ENCODE data around the gene RPS21.
"Not testable (repeated sequence)": the region's sequence is repeated elsewhere in the genome, so short reads cannot be mapped to it uniquely, and the experiment has no call there.

The RPS21 gene

DNA sequence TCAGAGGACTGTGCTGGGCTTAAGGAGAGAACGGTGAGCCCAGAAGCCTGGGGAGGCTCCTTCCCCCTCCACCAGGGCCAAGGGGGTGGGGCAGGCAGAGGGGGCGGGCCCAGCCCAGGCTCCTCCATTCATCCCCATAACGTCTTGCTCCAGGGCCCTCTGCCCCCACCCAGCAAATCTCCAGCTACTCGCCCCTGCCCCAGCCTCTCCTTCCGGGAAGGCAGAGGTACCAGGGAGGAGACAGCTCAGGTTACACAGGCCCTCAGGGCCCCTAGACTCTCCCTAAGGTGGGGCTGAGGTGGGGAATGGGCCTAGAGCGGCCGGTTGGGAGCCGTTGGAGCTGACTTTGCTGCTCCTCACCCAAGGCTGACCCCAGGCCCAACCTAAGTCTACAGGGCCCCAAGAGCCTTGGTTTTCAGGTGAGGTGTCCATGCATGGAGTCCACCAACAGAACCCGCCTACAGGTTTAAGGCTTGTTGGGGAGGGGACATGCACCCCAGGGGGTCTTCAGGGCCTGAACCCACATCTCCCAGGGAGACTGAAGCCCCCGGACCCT, 21.0 kb upstream of the RPS21 start:
- no peak for DNase-seq (ENCODE audit: low spot score)

DNA sequence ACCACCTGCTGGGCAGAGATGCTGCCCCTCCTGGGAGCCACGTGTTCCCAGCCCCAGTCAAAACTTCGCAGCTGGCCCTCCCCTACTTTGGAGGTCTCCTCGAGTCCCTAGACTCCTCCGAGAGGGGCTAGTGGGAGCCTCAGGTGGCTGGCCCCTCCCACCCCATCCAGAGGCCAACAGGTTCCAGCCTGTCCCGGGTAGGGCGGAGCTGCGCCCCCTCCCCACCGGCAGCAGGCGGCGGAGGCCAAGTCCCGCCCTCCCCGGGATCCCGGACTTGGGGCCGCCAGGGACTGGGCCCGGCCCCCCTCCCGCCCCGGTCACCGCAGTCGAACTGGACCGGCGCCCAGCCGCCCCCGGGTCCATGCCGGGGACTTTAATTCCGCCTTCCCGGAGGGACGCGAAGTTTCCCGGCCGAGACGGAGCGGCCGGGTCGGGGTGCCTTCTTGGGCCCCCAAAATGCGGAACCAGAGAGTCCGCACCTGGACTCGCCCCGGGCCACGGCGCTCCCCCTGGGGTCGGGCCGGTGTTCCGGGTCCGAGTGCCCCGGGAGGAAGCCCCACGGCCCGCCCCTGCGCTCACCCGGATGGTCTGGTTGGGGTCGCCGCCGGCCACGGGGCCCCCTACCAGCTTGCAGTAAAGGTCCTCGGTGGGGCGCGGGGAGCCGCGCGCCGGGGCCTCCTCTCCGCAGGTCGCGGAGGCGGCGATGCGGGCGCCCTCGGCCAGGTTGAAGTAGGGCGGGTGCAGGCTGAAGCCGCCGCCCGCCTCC, 20.4 kb upstream of the RPS21 start:
- DNase-seq (ENCODE audit: low spot score), result no peak

DNA sequence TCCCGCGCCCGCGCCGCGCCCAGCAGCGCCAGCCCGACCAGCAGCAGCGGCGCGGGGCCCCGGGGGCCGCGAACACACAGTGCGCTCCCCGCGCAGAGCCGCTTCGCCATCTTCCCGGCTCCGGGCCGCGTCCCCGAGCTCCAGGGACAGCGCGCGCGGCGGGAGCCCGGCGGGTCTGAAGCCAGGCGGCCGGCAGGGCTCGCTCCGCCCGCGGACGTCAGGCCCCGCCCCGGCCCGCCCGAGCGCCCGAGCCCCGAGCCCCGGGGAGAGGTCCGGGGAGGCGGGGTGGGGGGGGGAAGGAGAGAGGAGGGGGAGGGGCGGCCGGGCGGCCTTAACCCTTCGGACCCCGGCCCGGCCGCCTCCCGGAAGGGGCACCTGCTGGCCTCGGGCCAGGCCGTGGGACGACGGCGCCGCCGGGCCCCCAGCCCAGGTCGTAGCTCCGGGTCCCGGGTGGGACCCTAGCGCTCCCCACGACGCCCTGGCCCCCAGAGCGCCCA, 19.7 kb upstream of the RPS21 start, which contains the start of gene LAMA5:
Gene LAMA5, minus strand, starts transcription at position 177 of the 497 bp plus-strand sequence. Its CDS starts 67 bp downstream, at position 110.
- DNase-seq (ENCODE audit: low spot score), result no peak

DNA sequence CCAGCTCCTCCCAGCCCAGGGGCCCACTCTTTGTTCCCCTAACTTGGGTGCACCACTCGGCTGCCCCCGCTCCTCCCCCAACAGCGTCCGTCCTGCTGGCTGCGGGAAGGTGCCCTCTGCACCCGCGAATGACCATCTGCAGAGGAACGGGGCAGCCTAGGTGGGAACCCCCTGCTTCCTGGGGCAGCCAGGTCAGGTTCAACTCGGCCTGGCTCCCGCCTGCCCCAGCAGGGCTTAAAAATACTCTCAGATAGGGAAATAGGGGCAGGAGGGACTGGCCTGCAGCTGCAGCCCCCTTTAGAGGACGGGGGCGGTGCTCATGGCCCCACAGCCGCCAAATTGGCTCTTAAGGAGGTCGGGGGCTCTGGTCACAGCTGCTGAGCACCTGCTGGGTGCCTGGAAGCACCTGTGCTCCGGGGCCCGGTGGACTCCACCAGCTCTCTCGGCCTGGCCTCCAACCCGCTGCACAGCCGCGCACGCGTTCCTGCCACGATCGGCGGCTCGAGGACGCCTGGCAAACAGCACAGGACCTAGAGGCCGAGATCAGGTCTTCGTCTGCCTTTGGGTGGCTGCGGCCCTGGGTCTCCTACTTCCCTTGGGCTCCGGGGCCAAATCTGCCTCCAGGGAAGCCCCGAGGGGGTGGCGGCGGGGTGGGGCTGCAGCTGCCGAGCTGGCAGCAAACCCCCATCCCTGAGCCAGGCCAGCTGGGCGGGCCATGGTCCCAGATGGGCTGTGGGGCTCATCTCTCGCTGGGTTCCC, 19.1 kb upstream of the RPS21 start:
- DNase-seq (ENCODE audit: low spot score), result no peak

DNA sequence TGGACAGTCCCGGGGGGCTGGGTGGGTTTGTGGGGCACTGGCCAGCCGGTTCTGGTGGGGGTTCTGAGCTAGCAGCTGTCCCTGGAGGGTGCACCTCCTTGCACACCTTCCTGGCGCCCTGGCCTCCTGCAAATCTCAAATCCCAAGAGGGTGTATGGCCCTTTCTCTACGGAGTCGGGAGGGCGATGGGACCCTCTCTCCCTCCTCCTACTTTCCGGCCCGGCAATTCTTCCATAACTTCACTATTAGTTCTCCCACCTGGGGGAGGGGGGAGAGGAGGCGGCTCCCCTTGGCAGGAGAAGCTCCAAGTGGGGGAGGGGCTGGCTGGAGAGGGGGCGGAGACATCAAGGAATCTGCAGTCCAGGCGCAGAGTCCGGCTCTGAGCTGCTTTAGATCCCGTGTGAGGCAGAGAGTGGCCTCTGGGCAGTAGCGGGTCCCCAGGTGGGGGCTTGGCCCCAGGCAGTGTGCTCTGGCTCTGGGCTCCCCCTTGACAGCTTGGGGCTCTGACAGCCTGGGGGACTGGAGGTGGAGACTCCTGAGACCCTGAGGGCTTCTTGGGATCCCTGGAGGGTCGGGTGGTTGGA, 18.4 kb upstream of the RPS21 start:
- DNase-seq (ENCODE audit: low spot score), result no peak

DNA sequence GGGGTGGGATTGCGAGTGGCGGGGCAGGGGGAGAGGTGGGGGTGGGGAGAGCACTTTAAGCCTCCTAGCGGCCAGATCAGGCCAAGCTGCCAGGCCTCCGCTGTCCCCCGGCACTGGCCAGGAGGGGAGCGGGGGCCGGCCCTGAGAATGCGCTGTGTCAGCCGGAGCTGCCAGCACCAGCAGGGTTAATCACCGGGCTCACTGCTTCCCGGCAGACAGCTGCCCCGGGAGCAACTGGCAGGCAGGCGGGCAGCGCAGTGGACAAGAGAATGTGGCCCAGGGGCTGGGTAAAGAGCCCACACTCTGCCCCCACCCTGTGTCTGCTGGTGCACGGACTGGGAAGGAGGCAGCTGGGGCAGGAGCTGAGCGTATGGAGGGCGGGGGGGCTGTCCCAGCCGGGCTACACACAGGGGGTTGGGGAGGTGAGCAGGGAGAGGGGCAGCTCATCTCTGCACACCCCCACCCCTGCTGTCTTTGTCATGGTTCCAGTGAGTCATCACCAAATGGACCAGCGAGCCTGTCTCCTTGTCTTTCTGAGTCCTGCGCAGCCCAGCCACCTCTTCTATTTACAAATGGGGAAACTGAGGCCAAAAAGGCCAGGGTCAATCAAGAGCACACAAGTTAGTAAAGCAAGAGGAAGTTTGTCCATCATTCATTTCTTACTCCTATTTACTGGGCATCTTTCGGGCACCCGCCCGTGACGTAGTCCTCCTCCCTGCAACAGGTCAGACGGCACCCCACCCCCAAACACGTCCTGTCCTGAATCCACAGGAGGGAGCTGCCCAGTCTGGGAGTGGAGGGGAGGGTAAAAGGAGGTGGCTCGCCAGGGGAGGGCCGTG, 17.7 kb upstream of the RPS21 start:
- no peak for DNase-seq (ENCODE audit: low spot score)

DNA sequence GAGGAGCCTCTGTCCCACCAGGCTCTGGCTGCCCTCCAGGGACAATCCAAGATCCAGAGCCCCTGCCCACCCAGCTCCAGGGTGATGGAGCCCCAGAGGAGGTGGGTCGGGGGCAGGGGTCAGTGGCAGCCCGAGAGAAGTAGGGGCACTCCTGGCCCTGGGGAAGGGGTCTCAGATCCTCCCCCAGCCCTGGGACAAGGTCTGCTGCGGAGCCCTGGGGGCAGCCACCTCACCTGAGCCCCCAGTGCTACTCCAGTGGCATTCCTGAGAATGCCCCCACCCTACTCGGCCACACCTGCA, 17.1 kb upstream of the RPS21 start:
- no peak for DNase-seq (ENCODE audit: low spot score)

DNA sequence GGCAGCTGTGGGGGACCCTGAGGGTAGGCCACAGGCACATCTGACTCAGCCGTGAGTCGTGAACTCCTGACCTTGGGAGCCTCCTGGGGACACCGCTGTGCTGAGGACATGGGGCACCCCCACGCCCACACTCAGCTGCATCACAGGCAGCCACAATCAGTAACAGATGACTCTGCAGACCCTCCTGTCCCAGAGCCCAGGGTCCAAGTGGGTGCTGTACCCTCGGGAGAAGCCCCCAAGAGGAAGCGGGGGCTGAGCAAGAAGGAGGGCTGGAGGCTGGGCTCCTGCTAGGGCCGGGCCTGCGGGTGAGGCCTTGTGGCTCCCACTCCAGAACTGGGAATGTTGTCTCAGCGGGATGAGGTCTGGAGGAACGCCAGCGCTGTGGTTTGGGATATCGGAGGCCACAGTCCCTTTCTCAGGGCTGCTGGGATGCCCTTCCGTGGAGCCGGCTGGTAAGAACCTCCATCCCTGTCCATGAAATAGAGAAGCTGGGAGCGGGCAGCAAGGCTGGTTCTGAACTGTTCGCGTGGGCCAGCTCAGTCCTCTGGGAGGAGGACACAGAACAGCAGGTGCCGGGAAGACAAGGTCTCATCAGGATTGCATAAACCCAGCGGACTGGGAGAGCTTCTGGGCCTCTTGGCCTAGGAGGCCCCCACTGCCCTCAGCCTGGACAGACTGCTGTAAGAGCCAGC, 16.6 kb upstream of the RPS21 start:
- DNase-seq (ENCODE audit: low spot score), result no peak

DNA sequence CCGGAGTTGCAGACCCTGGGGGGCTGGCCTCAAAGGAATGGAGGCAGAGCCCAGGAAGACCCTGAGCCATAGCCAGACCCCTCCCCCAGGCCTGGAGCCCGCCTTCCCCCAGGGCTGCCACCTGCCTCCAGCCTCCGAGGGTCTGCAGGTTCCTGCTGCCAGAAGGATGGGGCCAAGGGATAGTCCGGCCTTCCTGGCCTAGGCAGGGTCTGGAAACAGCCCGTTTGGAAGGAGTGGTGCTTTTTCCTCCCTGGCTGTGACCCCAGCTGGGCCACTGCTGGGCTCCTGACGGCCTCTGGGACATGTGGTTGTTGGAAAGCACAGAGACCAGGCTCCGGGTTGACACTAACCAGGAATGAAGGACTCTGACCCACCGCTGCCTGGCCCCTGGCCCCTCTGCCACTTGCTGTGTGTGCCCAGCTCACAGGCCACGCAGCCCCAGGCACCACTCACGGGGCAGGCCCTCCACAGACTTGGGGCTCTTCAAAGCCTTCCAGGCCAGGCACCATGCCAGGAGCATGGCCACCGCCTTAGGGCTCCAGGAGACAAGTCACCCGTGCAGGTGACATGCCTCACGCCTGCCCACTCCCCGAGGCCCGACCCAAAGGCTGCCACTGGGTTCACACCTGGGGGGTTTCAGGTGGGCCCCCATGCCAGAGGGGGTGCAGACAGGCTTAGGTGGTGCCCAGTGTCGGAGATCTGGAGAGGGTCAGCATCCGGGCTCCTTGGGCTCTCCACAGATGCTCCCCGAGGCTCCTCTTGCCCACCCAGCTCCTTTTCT, 15.9 kb upstream of the RPS21 start:
- DNase-seq (ENCODE audit: low spot score), result no peak

DNA sequence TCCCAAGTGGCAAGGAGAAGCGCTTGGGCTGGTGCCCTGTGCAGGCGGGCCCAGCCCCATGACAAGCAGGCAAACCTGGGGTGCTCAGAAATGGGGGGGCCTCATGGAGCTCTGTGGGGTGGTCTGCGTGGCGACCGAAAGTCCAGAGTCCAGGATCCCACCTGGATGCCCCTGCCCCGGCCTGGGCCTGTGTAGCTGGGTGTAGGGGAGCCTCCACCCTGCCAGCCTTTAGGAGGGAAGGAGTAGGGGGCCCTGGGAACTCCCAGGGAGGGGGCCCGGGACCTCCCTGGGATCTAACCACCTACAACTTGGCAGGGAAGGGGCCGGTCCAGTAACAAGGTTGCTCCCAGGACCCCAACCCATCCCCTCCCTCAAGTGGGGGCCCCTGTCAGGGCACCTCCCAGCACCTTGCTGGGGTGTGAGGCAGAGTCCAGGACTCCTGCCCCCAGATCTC, 15.3 kb upstream of the RPS21 start:
- DNase-seq (ENCODE audit: low spot score), result no peak

DNA sequence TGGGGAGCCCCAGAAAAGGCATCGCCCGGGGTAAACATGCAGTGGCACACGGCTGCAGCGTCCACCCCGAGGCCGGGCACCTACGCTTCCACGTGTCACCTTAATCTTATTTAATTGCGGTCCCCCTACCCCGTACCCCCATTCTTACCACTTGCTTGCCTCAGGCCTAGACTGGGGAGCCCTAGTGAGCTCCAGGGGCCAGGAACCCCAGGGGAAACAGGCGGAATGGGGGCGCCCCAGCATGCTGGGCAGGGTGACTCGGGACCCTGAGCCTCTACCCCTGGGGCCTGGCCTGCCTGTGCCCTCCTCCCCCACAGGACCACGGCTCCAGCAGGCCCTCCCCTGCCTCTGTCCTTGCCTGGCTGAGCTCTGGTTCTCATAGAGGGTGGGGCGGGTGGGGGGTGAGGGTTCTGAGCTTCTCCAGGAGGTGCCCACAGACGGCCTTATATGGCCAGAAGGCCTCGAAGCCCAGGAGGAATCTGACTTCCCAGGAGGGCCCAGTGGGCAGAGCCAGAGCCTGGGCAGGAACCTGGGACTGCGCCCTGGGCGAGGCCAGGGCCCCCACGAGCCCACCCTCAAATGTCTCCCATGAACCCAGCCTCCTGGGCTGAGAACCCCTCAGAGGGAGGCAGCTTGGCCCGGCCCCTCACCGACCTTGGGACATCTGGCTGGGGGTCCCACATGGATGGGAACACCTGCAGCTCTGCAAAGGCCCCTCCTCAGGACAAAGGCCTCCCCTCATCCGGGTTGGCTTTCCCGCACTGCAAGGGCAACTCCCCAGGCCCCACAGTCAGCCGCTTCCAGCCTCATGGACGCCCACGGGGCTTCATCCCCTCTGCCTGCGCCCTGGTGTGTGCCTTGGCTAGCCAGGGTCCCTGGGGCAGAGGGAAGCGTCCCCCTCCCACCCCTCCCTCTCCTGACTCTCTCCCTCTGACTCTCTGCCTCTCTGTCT, 14.6 kb upstream of the RPS21 start:
- no peak for DNase-seq (ENCODE audit: low spot score)

DNA sequence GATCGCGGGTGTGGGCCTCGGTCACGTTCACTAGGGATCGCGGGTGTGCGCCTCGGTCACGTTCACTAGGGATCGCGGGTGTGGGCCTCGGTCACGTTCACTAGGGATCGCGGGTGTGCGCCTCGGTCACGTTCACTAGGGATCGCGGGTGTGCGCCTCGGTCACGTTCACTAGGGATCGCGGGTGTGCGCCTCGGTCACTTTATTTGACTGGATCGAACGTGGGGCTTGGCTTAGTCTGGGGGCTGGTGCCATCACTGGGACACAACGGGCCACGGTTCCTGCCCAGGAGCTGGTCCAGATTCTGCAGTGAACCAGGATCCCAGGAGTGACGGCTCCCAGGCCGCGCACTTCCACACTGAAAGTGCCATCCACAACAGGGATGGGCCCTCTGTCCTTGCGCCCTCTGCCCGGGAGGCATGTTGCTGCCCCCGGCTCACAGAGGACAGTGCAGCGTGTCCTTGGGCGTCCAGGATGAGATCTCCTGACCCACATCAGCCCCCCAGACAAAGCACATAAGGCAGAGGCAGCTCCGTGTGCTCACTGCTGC, 13.2 kb upstream of the RPS21 start:
- DNase-seq (ENCODE audit: low spot score), result not testable (repeated sequence)

DNA sequence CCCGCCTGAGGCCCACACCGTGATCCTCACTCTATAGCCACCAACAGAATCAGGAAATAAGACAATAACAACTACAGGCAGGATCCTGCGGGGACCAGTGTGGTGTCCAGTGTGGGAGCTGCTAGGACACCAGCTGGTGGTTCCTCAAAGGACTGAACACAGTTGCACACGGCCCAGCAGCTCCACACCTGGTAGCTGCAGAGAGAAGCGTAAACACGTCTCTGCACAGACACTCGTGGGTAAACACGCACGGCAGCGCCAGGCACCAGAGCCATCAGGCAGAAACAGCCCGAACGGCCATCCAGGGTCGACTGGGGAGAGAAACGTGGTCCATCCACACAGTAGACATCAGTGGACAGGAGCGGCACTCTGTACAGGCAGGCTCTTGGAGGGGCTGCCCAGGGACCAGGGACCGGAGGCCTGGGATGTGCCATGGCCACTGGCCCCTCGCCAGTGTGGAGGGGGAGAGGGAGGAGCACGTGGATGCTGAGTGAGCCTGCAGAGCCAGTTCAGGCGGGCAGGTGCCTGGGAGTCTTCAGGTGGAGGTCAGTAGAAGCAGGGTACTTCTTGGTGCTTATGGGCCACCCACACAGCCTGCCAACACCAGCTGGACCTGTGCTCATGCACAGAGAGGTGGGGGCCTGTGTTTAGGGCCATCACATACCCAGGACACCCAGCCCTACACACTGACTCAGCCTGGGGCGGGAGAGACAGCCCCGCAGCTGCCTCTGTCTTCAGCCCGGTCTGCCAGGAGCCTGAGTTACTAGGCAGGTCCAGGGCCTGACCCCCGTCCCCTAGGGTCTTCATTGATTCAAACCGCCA, 12.4 kb upstream of the RPS21 start:
- no peak for DNase-seq (ENCODE audit: low spot score)

DNA sequence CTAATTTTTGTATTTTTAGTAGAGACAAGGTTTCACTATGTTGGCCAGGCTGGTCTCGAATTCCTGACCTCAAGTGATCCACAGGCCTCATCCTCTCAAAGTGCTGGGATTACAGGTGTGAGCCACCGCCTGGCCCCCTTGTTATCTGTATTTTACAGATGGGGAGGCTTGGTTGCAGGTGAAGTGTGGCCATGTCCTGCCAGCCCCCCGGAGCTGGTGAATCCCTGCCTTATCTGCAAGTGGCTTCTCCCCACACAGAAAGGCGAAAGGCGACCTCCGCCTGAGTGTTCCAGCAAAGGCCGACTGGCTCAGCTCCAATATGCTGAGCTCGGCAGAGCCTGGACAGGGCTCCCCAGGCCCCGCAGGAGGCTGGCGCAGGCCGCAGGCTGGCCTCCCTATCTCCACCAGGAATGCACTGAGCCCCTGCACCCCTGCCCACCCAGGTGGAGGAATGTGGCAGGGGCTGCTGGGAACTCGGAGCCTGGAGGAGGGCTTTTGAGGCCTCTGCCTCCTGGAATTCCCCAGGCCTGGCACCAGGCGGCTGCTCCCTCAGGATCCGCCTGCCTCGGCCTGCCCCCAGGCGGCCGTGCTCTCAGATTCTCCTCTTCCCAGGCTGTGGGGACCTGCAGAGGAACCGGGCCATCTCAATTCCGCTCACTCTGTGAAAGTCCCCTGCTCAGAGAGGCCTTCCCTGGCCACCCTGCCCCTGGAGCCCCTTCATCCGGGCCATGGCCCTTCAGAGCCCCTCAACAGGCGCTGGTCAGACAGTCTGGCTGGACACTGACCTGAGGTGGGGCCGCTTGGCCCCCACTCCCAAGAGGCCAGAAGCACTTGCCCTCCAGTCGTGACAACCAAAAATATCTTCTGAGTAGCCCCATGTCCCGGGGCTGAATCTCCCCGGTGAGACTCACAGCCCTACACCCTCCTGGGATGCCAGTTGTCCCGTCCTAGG, 10.5 kb upstream of the RPS21 start:
- no peak for DNase-seq (ENCODE audit: low spot score)

DNA sequence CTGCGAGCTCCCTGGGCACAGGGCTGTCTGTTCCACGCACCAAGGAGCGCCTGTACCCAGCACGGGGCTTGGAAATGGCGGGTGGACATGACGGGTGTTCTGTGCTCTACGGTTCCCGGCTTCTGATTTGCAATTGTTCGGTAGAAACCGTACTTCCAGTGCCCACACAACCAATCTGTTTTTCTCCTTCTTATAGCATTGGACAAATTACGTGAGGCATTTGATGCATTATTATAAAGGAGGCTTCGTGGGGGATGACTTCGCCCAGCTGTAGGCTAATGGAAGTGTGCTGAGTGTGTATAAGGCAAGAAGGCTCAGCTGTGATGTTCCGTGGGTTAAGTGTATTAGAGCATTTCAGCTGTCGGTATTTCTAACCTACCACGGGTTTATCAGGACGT, 9.8 kb upstream of the RPS21 start:
- DNase-seq (ENCODE audit: low spot score), result no peak

DNA sequence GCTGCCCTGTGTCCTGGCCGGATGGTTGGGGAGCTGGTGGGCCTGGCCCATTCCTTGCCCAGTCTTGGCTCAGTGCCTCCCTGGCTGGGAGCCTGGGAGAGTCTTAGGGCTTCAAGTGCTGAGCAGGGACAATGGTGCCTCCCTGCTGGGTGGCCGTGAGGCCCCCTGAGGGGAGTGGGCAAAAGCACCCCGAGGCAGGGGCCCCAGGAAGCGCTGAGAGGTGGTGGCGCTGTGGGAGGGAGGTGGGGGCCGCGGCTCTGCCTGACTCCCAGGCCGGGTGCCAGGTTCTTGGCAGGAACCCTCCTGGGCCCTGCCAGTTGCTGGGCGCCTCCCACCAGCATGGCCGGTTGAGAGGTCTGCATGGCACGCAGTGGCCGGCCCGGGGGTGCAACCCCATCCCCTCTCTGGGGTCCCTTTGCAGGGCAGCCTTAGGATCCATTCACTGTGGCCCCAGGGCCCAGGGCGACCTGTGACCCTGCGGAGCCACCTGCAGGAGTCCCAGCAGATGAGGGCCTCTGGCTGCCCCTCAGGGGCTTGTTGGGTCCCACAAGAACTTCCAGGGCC, 9.2 kb upstream of the RPS21 start:
- no peak for DNase-seq (ENCODE audit: low spot score)

Measured in pons (tissue), 1 donor.